ENCODE results near the gene CTSC. TPM values are rescaled to one million over a fixed set of nuclear protein-coding genes. Genes with fewer than 3 reads are reported as not detected.

The CTSC gene
- 66.5 TPM for polyA plus RNA-seq (2012; ENCODE audit: insufficient read length, low read depth)

GRCh38 chr11:88337181-88337986 lies at the start of gene CTSC:
CTSC (minus strand) TSS chr11:88337736; CDS start chr11:88337672, 64 bp downstream.
- 0 out of 4 replicates have a peak, but pooled peaks of 1 of the 2 experiments have one; percentile 6 for TF ChIP-seq REST (IDR thresholded peaks at IDR 0.05; ENCODE audit: insufficient read depth in 1 of 2, low read depth in 2 of 2, low read length in 2 of 2)
- peak; percentile 38 for TF ChIP-seq FOXP2 (optimal IDR thresholded peaks at IDR 0.05; ENCODE audit: borderline replicate concordance, extremely low read depth, extremely low read length, insufficient read depth)
- peak; percentile 62; the same call in 1 of the 2 replicates for TF ChIP-seq TAF1 (IDR thresholded peaks at IDR 0.05; ENCODE audit: borderline replicate concordance, insufficient read depth, low read length)
- peak; percentile 84 for TF ChIP-seq POLR2AphosphoS5 (IDR thresholded peaks at IDR 0.05; ENCODE audit: low read depth, low read length)
- peak; percentile 64; the same call in 1 of the 2 replicates for TF ChIP-seq SIN3A (IDR thresholded peaks at IDR 0.05; ENCODE audit: borderline replicate concordance, insufficient read depth, low read length)

- TF ChIP-seq TAF1 (IDR thresholded peaks at IDR 0.05; ENCODE audit: borderline replicate concordance, insufficient read depth, low read length) (no peak), POLR2AphosphoS5 (IDR thresholded peaks at IDR 0.05; ENCODE audit: low read depth, low read length) (no peak), SIN3A (IDR thresholded peaks at IDR 0.05; ENCODE audit: borderline replicate concordance, insufficient read depth, low read length) (no peak), FOXP2 (optimal IDR thresholded peaks at IDR 0.05; ENCODE audit: borderline replicate concordance, extremely low read depth, extremely low read length, insufficient read depth) (no peak), REST (IDR thresholded peaks at IDR 0.05; ENCODE audit: insufficient read depth in 1 of 2, low read depth in 2 of 2, low read length in 2 of 2) (no peak)
Observed at GRCh38 chr11:88384669-88385005, 47.1 kb upstream of the CTSC start.

DNA sequence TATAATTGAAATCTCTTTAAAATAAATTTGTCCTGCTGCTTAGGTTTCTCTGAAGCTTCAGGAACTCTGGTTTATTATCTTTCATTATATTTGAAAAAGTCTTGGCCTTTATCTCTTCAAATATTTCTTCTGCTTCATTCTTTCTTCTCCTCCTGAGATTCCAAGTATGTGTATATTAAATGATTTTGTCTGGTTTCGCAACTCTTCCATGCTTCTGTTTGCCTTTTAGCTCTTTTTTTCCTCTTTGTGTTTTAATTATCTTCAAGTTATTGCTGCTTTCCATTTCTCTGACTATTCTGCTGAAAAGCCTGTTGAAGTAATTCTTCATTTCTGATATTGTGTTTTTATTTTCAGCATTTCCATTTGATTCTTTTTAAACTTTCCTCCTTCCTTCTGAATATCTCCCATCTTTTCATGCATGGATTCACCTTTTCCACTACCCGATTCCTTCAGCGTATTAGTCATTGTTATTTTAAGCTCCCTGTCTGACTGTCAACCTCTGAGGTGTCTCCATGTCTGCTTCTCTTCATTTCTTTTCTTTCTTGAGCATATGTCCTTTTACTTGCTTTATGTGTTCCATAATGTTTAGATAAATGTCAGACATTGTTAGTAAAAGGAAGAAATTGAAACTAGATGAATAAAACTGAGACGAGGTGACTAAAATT lies 46.6 kb upstream of the CTSC start:
- TF ChIP-seq TAF1 (IDR thresholded peaks at IDR 0.05; ENCODE audit: borderline replicate concordance, insufficient read depth, low read length) (no peak), FOXP2 (optimal IDR thresholded peaks at IDR 0.05; ENCODE audit: borderline replicate concordance, extremely low read depth, extremely low read length, insufficient read depth) (no peak), POLR2AphosphoS5 (IDR thresholded peaks at IDR 0.05; ENCODE audit: low read depth, low read length) (no peak), SIN3A (IDR thresholded peaks at IDR 0.05; ENCODE audit: borderline replicate concordance, insufficient read depth, low read length) (no peak; the same call in 1 of the 2 replicates), REST (IDR thresholded peaks at IDR 0.05; ENCODE audit: insufficient read depth in 1 of 2, low read depth in 2 of 2, low read length in 2 of 2) (no peak)

GRCh38 chr11:88383447-88383846 lies 45.9 kb upstream of the CTSC start:
- TF ChIP-seq SIN3A (IDR thresholded peaks at IDR 0.05; ENCODE audit: borderline replicate concordance, insufficient read depth, low read length) (no peak), REST (IDR thresholded peaks at IDR 0.05; ENCODE audit: insufficient read depth in 1 of 2, low read depth in 2 of 2, low read length in 2 of 2) (no peak), TAF1 (IDR thresholded peaks at IDR 0.05; ENCODE audit: borderline replicate concordance, insufficient read depth, low read length) (no peak), FOXP2 (optimal IDR thresholded peaks at IDR 0.05; ENCODE audit: borderline replicate concordance, extremely low read depth, extremely low read length, insufficient read depth) (no peak), POLR2AphosphoS5 (IDR thresholded peaks at IDR 0.05; ENCODE audit: low read depth, low read length) (no peak)

Measured in PFSK-1 (cell line).